ENCODE measurements around the gene CDC37L1. TPM values are rescaled to one million over a fixed set of nuclear protein-coding genes. Genes with fewer than 3 reads are reported as not detected.

CDC37L1 gene
- total and polyA plus RNA-seq, 9 of the 15 experiments (the other 6 are each of a cell fraction or from before 2014, with no cell fraction given): 1.5 to 7.9 (median 6.0) TPM

DNA sequence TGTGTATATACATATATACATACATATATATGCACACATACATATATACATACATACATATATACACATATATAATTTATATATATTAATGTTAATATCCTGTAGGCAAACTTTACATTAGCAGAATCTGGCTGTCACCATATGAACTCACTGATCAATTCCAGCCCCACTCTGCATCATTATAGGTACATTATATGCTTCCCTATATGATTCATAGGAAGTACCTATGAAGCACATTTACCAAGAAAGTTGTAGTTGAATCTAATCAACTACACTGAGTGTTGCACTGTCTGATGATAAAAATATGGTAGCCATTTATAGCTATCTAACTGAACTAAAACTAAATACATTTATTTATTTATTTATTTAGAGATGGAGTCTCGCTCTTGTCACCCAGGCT is 7.6 kb upstream of the CDC37L1 start:
- Histone ChIP-seq H3K9me3 (replicated peaks; ENCODE audit: control insufficient read depth, insufficient read depth, low read depth, low read length) (no peaks in the 10 kb centered on the region), H3K4me1 (replicated peaks in 1 of 2; ENCODE audit: control insufficient read depth in 2 of 2, insufficient read depth in 2 of 2, low read length in 2 of 2) (no peaks in the 10 kb centered on the region), H2AFZ (ENCODE audit: low read depth, low read length) (no peak overlapping the region), H3K9ac (ENCODE audit: insufficient read depth in 1 of 2, low read depth in 2 of 2, low read length in 2 of 2) (no peak overlapping the region), H3K36me3 (ENCODE audit: control insufficient read depth, insufficient read depth, low read length) (no peaks in the 10 kb centered on the region), H3K79me2 (ENCODE audit: control insufficient read depth, insufficient read depth, low read length) (no peaks in the 10 kb centered on the region), H3K9me1 (ENCODE audit: control insufficient read depth, insufficient read depth, low read length) (no peaks in the 10 kb centered on the region), H3K27ac (ENCODE audit: extremely low read depth, low read depth, low read length) (no peak overlapping the region), H4K20me1 (replicated peaks; ENCODE audit: control insufficient read depth, insufficient read depth, low read length) (no peaks in the 10 kb centered on the region), H3K4me2 (ENCODE audit: insufficient read depth, low read length) (no peak overlapping the region), H3K4me3 (no peak overlapping the region), H3K27me3 (ENCODE audit: control insufficient read depth in 2 of 2, insufficient read depth in 2 of 2, low read length in 2 of 2) (no peaks in the 10 kb centered on the region)
- intact Hi-C loops (cut with micrococcal nuclease) (no loop called here), in situ Hi-C loops (cut with MboI) (no loop called here)
- ATAC-seq: no peak
- TF ChIP-seq CTBP1 (IDR thresholded peaks at IDR 0.05; ENCODE audit: borderline replicate concordance): no peak
- TF ChIP-seq, protein P1, sequence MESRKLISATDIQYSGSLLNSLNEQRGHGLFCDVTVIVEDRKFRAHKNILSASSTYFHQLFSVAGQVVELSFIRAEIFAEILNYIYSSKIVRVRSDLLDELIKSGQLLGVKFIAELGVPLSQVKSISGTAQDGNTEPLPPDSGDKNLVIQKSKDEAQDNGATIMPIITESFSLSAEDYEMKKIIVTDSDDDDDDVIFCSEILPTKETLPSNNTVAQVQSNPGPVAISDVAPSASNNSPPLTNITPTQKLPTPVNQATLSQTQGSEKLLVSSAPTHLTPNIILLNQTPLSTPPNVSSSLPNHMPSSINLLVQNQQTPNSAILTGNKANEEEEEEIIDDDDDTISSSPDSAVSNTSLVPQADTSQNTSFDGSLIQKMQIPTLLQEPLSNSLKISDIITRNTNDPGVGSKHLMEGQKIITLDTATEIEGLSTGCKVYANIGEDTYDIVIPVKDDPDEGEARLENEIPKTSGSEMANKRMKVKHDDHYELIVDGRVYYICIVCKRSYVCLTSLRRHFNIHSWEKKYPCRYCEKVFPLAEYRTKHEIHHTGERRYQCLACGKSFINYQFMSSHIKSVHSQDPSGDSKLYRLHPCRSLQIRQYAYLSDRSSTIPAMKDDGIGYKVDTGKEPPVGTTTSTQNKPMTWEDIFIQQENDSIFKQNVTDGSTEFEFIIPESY (CRISPR knock-in tag; IDR thresholded peaks at IDR 0.05): no peak
- TF ChIP-seq BRF1 (IDR thresholded peaks at IDR 0.05; ENCODE audit: borderline replicate concordance, extremely low read depth, insufficient read length): no peak
- TF ChIP-seq PHB2 (IDR thresholded peaks at IDR 0.05; ENCODE audit: low read depth): no peak
- ChIA-PET CTCF (ENCODE audit: low intra/inter-chr PET ratio) (no interaction called here), POLR2A (no interaction called here)
- 86% methylated on average over 1 of the region's 1 CpG for WGBS (ENCODE audit: insufficient coverage, low coverage, missing lambda C conversion rate)
- FAIRE-seq: no peak
- BruUV-seq (replicated peaks): no TSS peak
- DNase-seq (ENCODE audit: extremely low read depth in 1 of 4, low spot score in 3 of 4): no peak

DNA sequence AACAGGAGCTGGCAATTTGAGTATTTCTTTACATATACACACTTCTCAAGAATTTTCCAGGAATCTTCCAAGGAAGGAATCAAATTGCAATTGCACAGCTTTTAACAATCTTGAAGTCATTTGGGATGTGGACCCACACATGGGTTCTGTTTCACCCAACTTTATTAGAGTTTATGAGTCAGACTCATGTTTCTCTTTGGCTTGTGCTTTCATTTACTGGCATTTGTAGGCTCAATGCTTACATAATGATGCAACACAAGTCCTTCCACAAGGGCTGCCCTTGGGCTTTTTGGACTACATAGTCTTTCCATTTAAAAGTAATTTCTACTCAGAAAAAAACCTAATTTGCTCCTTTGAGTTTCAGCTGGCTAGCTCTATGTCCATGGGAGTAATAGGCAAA is 4.6 kb upstream of the CDC37L1 start:
- no peak overlapping the region for H3K9ac ChIP-seq (ENCODE audit: insufficient read depth in 1 of 2, low read depth in 2 of 2, low read length in 2 of 2)
- no peaks in the 10 kb centered on the region for H3K9me3 ChIP-seq (replicated peaks; ENCODE audit: control insufficient read depth, insufficient read depth, low read depth, low read length)
- no peaks in the 10 kb centered on the region for H3K9me1 ChIP-seq (ENCODE audit: control insufficient read depth, insufficient read depth, low read length)
- FAIRE-seq (no peak), ATAC-seq (no peak), DNase-seq (ENCODE audit: extremely low read depth in 1 of 4, low spot score in 3 of 4) (no peak)
- H3K27me3 ChIP-seq (ENCODE audit: control insufficient read depth in 2 of 2, insufficient read depth in 2 of 2, low read length in 2 of 2): no peaks in the 10 kb centered on the region
- in situ Hi-C loops (cut with MboI): no loop called here
- H2AFZ ChIP-seq (ENCODE audit: low read depth, low read length): no peak overlapping the region
- intact Hi-C loops (cut with micrococcal nuclease): loop anchor here (5.0 kb wide), 1 partner anchor 68 kb away; the partner anchor contains the start of gene AK3
- no peak overlapping the region for H3K4me2 ChIP-seq (ENCODE audit: insufficient read depth, low read length)
- no peak overlapping the region for H3K4me3 ChIP-seq
- POLR2A ChIA-PET: interaction anchor here (0.7 to 2.1 kb wide), 2 partner anchors 9 to 10 kb away, joined by 3 to 4 read pairs; partner anchors contain the start of gene SPATA6L
- H3K4me1 ChIP-seq (replicated peaks in 1 of 2; ENCODE audit: control insufficient read depth in 2 of 2, insufficient read depth in 2 of 2, low read length in 2 of 2): peaks cover 0 to 11% of the 10 kb centered on the region in 2 experiments; a peak in 4 of 5 replicates
- no peaks in the 10 kb centered on the region for H3K36me3 ChIP-seq (ENCODE audit: control insufficient read depth, insufficient read depth, low read length)
- H4K20me1 ChIP-seq (replicated peaks; ENCODE audit: control insufficient read depth, insufficient read depth, low read length): no peaks in the 10 kb centered on the region
- no peak overlapping the region for H3K27ac ChIP-seq (ENCODE audit: extremely low read depth, low read depth, low read length)
- H3K79me2 ChIP-seq (ENCODE audit: control insufficient read depth, insufficient read depth, low read length): peaks cover 4% of the 10 kb centered on the region
- CTCF ChIA-PET (ENCODE audit: low intra/inter-chr PET ratio): no interaction called here
- no TSS peak for BruUV-seq (replicated peaks)
- TF ChIP-seq, protein P2, sequence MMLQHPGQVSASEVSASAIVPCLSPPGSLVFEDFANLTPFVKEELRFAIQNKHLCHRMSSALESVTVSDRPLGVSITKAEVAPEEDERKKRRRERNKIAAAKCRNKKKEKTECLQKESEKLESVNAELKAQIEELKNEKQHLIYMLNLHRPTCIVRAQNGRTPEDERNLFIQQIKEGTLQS (IDR thresholded peaks at IDR 0.05): peak; percentile 68
- TF ChIP-seq, protein P2 (CRISPR knock-in tag; conservative IDR thresholded peaks at IDR 0.05): no peak
- TF ChIP-seq BACH1 (tag; IDR thresholded peaks at IDR 0.05): no peak
